ENCODE measurements around the gene SOX13.

DNA sequence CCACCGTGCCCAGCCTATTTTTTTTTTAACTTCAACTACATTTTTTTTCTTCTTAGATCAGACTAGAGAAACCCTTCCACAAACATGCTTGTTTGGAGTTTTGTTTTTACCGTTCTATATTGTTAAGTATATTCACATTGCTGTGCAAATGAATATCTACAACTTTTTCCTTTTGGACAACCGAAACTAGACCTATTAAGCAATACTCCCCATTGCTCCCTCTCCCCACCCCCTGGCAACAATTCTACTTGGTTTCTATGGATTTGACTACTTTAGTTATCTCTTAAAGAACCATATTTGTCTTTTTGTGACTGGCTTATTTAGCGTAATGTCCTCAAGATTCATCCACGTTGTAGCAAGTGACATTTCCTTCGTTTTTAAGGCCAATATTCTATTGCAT lies 59.8 kb downstream of the SOX13 start:
- TF ChIP-seq CTCF (IDR thresholded peaks at IDR 0.05) (no peak), POLR2A (IDR thresholded peaks at IDR 0.05) (no peak)
